CD4-positive, alpha-beta T cell treated with Interleukin-2 at 100 ng/mL for 4 hours (primary cell): ENCODE data around the gene EFCAB5.
"Not testable (repeated sequence)": the region's sequence is repeated elsewhere in the genome, so short reads cannot be mapped to it uniquely, and the experiment has no call there.

Experiments used
- DNase-seq: peaks from one replicate; pipeline ENCODE4 v3.0.0-alpha.2; 2020; ENCODE audit warnings: low spot score

EFCAB5 gene

GRCh38 chr17:30005709-30006320 lies 64.4 kb downstream of the EFCAB5 start:
- DNase-seq, result no peak

- not testable (repeated sequence) for DNase-seq
Observed at GRCh38 chr17:30011934-30012333, 70.5 kb downstream of the EFCAB5 start.

- DNase-seq, result peak; percentile 54
Observed at GRCh38 chr17:30021708-30022317, 80.4 kb downstream of the EFCAB5 start.

GRCh38 chr17:30025325-30025724 lies 83.9 kb downstream of the EFCAB5 start:
- DNase-seq, result not testable (repeated sequence)

GRCh38 chr17:30027676-30028075 lies 86.2 kb downstream of the EFCAB5 start:
- DNase-seq, result no peak

- DNase-seq, result no peak
Observed at GRCh38 chr17:30031214-30031869, 89.9 kb downstream of the EFCAB5 start.

GRCh38 chr17:30035369-30035768 lies 93.9 kb downstream of the EFCAB5 start:
- DNase-seq, result no peak

GRCh38 chr17:30040719-30041518 lies 99.5 kb downstream of the EFCAB5 start:
- not testable (repeated sequence) for DNase-seq

- DNase-seq, result no peak
Observed at GRCh38 chr17:30041551-30041950, 100.1 kb downstream of the EFCAB5 start.

GRCh38 chr17:30062372-30062771 lies 120.9 kb downstream of the EFCAB5 start:
- DNase-seq, result no peak

GRCh38 chr17:30064738-30065137 lies 123.3 kb downstream of the EFCAB5 start:
- DNase-seq, result no peak

- no peak for DNase-seq
Observed at GRCh38 chr17:30068465-30068864, 127.0 kb downstream of the EFCAB5 start.

GRCh38 chr17:30074254-30074653 lies 132.8 kb downstream of the EFCAB5 start:
- no peak for DNase-seq

GRCh38 chr17:30074730-30075129 lies 133.3 kb downstream of the EFCAB5 start:
- no peak for DNase-seq

- no peak for DNase-seq
Observed at GRCh38 chr17:30082773-30083172, 141.3 kb downstream of the EFCAB5 start.

GRCh38 chr17:30084788-30085187 lies 143.4 kb downstream of the EFCAB5 start:
- DNase-seq, result no peak

- no peak for DNase-seq
Observed at GRCh38 chr17:30086896-30087295, 145.5 kb downstream of the EFCAB5 start.

- DNase-seq, result not testable (repeated sequence)
Observed at GRCh38 chr17:30087431-30087830, 146.0 kb downstream of the EFCAB5 start.

GRCh38 chr17:30091121-30091670 lies 149.8 kb downstream of the EFCAB5 start:
- no peak for DNase-seq

- no peak for DNase-seq
Observed at GRCh38 chr17:30091771-30092170, 150.3 kb downstream of the EFCAB5 start.

GRCh38 chr17:30092886-30093285 lies 151.5 kb downstream of the EFCAB5 start:
- no peak for DNase-seq

GRCh38 chr17:30093463-30094147 lies 152.2 kb downstream of the EFCAB5 start:
- peak; percentile 75 for DNase-seq
